ENCODE results near the gene CCDC138. TPM values are rescaled to one million over a fixed set of nuclear protein-coding genes. Genes with fewer than 3 reads are reported as not detected.

Gene CCDC138
- total RNA-seq, 5 donors from 2014 or later (not counting 1 experiment from before 2014, with no cell fraction given), result 4.3 to 7.5 (median 6.2) TPM

GRCh38 chr2:108911807-108912628, 125.4 kb downstream of the CCDC138 start:
- Mint-ChIP-seq H3K27ac (no peak overlapping the region), H3K36me3 (peaks cover 12% of the 10 kb centered on the region), H3K4me1 (peaks cover 2 to 5% (median 2%) of the 10 kb centered on the region in 3 donors), H3K9me3 (no peaks in the 10 kb centered on the region), H3K4me3 (no peak overlapping the region), H3K27me3 (peaks cover 0 to 1% of the 10 kb centered on the region in 2 donors)
- CTCF ChIA-PET, result no interaction called here
- ATAC-seq (replicated peaks in 1 of 4) (no peak), DNase-seq (peak in 1 of 35 experiments; percentile 14)
- no peak overlapping the region for H3K27ac ChIP-seq (ENCODE audit: low read length)
- H3K9me3 ChIP-seq, result no peaks in the 10 kb centered on the region
- 78% methylated on average over 16 of the region's 21 CpGs for whole genome bisulfite sequencing (ENCODE audit: insufficient coverage)
- POLR2A ChIA-PET, result interaction anchor here in 1 of 2 donors (0.7 kb wide), 1 partner anchor 69 kb away, joined by 3 read pairs; no protein-coding TSS in a partner anchor
- no peak overlapping the region for H3K4me3 ChIP-seq (ENCODE audit: control insufficient read depth in 1 of 2, extremely low read depth in 1 of 2, low read length in 1 of 2)
- peaks cover 5 to 15% of the 10 kb centered on the region in 2 donors for H3K36me3 ChIP-seq (ENCODE audit: control insufficient read depth in 2 of 2, extremely low read depth in 1 of 2, insufficient read depth in 1 of 2, low read length in 1 of 2)
- peaks cover 0 to 5% of the 10 kb centered on the region in 2 experiments for H3K27me3 ChIP-seq (replicated peaks in 1 of 2; ENCODE audit: control insufficient read depth in 2 of 2, extremely low read depth in 1 of 2, insufficient read depth in 2 of 2, low read length in 1 of 2)
- peaks cover 0 to 3% of the 10 kb centered on the region in 2 experiments for H3K4me1 ChIP-seq (ENCODE audit: control insufficient read depth in 1 of 2, extremely low read depth in 1 of 2, insufficient read depth in 2 of 2, low read length in 2 of 2)

GRCh38 chr2:108912629-108912902, 126.0 kb downstream of the CCDC138 start:
- peaks cover 0 to 3% of the 10 kb centered on the region in 2 experiments for H3K4me1 ChIP-seq (ENCODE audit: control insufficient read depth in 1 of 2, extremely low read depth in 1 of 2, insufficient read depth in 2 of 2, low read length in 2 of 2)
- peaks cover 0 to 1% of the 10 kb centered on the region in 2 donors for H3K27me3 Mint-ChIP-seq
- H3K27me3 ChIP-seq (replicated peaks in 1 of 2; ENCODE audit: control insufficient read depth in 2 of 2, extremely low read depth in 1 of 2, insufficient read depth in 2 of 2, low read length in 1 of 2), result peaks cover 0 to 5% of the 10 kb centered on the region in 2 experiments
- 65% methylated on average over 2 of the region's 5 CpGs for WGBS (ENCODE audit: insufficient coverage)
- ATAC-seq (replicated peaks in 1 of 4) (no peak), DNase-seq (no peak)
- no peak overlapping the region for H3K27ac Mint-ChIP-seq
- no peak overlapping the region for H3K4me3 Mint-ChIP-seq
- POLR2A ChIA-PET, result interaction anchor here in 1 of 2 donors (0.7 kb wide), 1 partner anchor 68 kb away, joined by 3 read pairs; no protein-coding TSS in a partner anchor
- peaks cover 2 to 11% (median 7%) of the 10 kb centered on the region in 3 donors for H3K4me1 Mint-ChIP-seq
- no peaks in the 10 kb centered on the region for H3K9me3 Mint-ChIP-seq
- peaks cover 12% of the 10 kb centered on the region for H3K36me3 Mint-ChIP-seq
- H3K27ac ChIP-seq (ENCODE audit: low read length), result no peak overlapping the region
- H3K9me3 ChIP-seq, result no peaks in the 10 kb centered on the region
- no peak overlapping the region for H3K4me3 ChIP-seq (ENCODE audit: control insufficient read depth in 1 of 2, extremely low read depth in 1 of 2, low read length in 1 of 2)
- CTCF ChIA-PET, result no interaction called here
- peaks cover 5 to 15% of the 10 kb centered on the region in 2 donors for H3K36me3 ChIP-seq (ENCODE audit: control insufficient read depth in 2 of 2, extremely low read depth in 1 of 2, insufficient read depth in 1 of 2, low read length in 1 of 2)

- H3K27me3 Mint-ChIP-seq, result peaks cover 0 to 1% of the 10 kb centered on the region in 2 donors
These were observed 129.7 kb downstream of the CCDC138 start for GRCh38 chr2:108916122-108916795.

GRCh38 chr2:108916796-108917421, 130.3 kb downstream of the CCDC138 start:
- POLR2A ChIA-PET, result no interaction called here

More at GRCh38 chr2:108916122-108916795, 129.7 kb downstream of the CCDC138 start:
- WGBS (ENCODE audit: insufficient coverage), result 56% methylated on average over 10 of the region's 15 CpGs
- H3K27ac ChIP-seq (ENCODE audit: low read length), result no peak overlapping the region
- no peaks in the 10 kb centered on the region for H3K4me1 ChIP-seq (ENCODE audit: control insufficient read depth in 1 of 2, extremely low read depth in 1 of 2, insufficient read depth in 2 of 2, low read length in 2 of 2)
- POLR2A ChIA-PET, result no interaction called here
- CTCF ChIA-PET, result interaction anchor here (0.7 to 1.1 kb wide), 3 partner anchors 13 to 73 kb away, joined by 3 to 4 read pairs (median 3); partner anchors contain the start of gene EDAR (in 1 of the 2)
- H3K36me3 ChIP-seq (ENCODE audit: control insufficient read depth in 2 of 2, extremely low read depth in 1 of 2, insufficient read depth in 1 of 2, low read length in 1 of 2), result peaks cover 0 to 2% of the 10 kb centered on the region in 2 donors
- H3K4me3 ChIP-seq (ENCODE audit: control insufficient read depth in 1 of 2, extremely low read depth in 1 of 2, low read length in 1 of 2), result no peak overlapping the region
- Mint-ChIP-seq H3K27ac (peak overlapping the region in 1 of 2 donors; percentile 16), H3K36me3 (peaks cover 6% of the 10 kb centered on the region), H3K4me3 (no peak overlapping the region), H3K4me1 (peaks cover 2 to 13% (median 8%) of the 10 kb centered on the region in 3 donors), H3K9me3 (no peaks in the 10 kb centered on the region)
- ATAC-seq (replicated peaks in 1 of 4) (no peak), DNase-seq (no peak)
- H3K9me3 ChIP-seq, result no peaks in the 10 kb centered on the region
- no peaks in the 10 kb centered on the region for H3K27me3 ChIP-seq (replicated peaks in 1 of 2; ENCODE audit: control insufficient read depth in 2 of 2, extremely low read depth in 1 of 2, insufficient read depth in 2 of 2, low read length in 1 of 2)

GRCh38 chr2:108917526-108917925, 131.0 kb downstream of the CCDC138 start:
- Mint-ChIP-seq H3K27ac (no peak overlapping the region), H3K27me3 (no peaks in the 10 kb centered on the region), H3K4me3 (no peak overlapping the region), H3K4me1 (peaks cover 2 to 13% (median 8%) of the 10 kb centered on the region in 3 donors), H3K36me3 (peaks cover under 1% of the 10 kb centered on the region), H3K9me3 (no peaks in the 10 kb centered on the region)
- H3K4me3 ChIP-seq (ENCODE audit: control insufficient read depth in 1 of 2, extremely low read depth in 1 of 2, low read length in 1 of 2), result no peak overlapping the region
- H3K36me3 ChIP-seq (ENCODE audit: control insufficient read depth in 2 of 2, extremely low read depth in 1 of 2, insufficient read depth in 1 of 2, low read length in 1 of 2), result peaks cover 0 to 4% of the 10 kb centered on the region in 2 donors
- ATAC-seq (replicated peaks in 1 of 4) (no peak), DNase-seq (no peak)
- CTCF ChIA-PET, result interaction anchor here in 1 of 2 donors (1.1 kb wide), 1 partner anchor 11 kb away, joined by 3 read pairs; no protein-coding TSS in a partner anchor
- WGBS (ENCODE audit: insufficient coverage), result 80% methylated on average over 2 of the region's 5 CpGs
- H3K27me3 ChIP-seq (replicated peaks in 1 of 2; ENCODE audit: control insufficient read depth in 2 of 2, extremely low read depth in 1 of 2, insufficient read depth in 2 of 2, low read length in 1 of 2), result no peaks in the 10 kb centered on the region
- POLR2A ChIA-PET, result no interaction called here
- no peak overlapping the region for H3K27ac ChIP-seq (ENCODE audit: low read length)
- no peaks in the 10 kb centered on the region for H3K9me3 ChIP-seq
- no peaks in the 10 kb centered on the region for H3K4me1 ChIP-seq (ENCODE audit: control insufficient read depth in 1 of 2, extremely low read depth in 1 of 2, insufficient read depth in 2 of 2, low read length in 2 of 2)

More at GRCh38 chr2:108916796-108917421, 130.3 kb downstream of the CCDC138 start:
- Mint-ChIP-seq H3K36me3 (peaks cover 5% of the 10 kb centered on the region), H3K27ac (peak overlapping the region in 1 of 2 donors; percentile 62), H3K4me3 (no peak overlapping the region), H3K27me3 (no peaks in the 10 kb centered on the region), H3K9me3 (no peaks in the 10 kb centered on the region), H3K4me1 (peaks cover 2 to 13% (median 8%) of the 10 kb centered on the region in 3 donors)
- H3K36me3 ChIP-seq (ENCODE audit: control insufficient read depth in 2 of 2, extremely low read depth in 1 of 2, insufficient read depth in 1 of 2, low read length in 1 of 2), result peaks cover 0 to 2% of the 10 kb centered on the region in 2 donors
- H3K4me1 ChIP-seq (ENCODE audit: control insufficient read depth in 1 of 2, extremely low read depth in 1 of 2, insufficient read depth in 2 of 2, low read length in 2 of 2), result no peaks in the 10 kb centered on the region
- no peak overlapping the region for H3K4me3 ChIP-seq (ENCODE audit: control insufficient read depth in 1 of 2, extremely low read depth in 1 of 2, low read length in 1 of 2)
- H3K27me3 ChIP-seq (replicated peaks in 1 of 2; ENCODE audit: control insufficient read depth in 2 of 2, extremely low read depth in 1 of 2, insufficient read depth in 2 of 2, low read length in 1 of 2), result no peaks in the 10 kb centered on the region
- WGBS (ENCODE audit: insufficient coverage), result 51% methylated on average over 6 of the region's 14 CpGs
- no peak overlapping the region for H3K27ac ChIP-seq (ENCODE audit: low read length)
- H3K9me3 ChIP-seq, result no peaks in the 10 kb centered on the region
- CTCF ChIA-PET, result interaction anchor here in 1 of 2 donors (1.1 kb wide), 1 partner anchor 12 kb away, joined by 3 read pairs; no protein-coding TSS in a partner anchor
- no peak for ATAC-seq (replicated peaks in 1 of 4)
- DNase-seq, result no peak

Measured in T-cell (primary cell).